ENCODE measurements around the gene HTR3B.

The HTR3B gene

DNA sequence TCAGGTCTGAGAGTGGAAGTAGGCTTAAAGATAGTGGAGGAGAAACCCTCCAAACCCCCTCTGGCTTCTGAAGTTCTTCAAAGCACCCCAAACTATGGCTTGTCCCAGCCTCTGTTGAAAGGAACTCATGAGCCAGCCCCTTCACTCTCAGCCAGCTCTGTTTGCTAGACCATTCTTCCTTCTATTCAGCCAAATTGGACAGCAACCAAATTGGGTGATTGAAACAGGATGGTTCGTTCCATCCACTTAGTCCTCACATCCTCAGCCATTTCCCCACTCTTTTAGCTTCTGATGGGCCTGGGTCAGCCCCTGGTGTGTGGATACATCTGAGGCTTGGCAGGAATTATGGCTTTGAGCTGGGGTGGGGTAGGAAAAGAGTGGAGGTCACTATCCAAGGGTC lies 74.8 kb downstream of the HTR3B start:
- Histone ChIP-seq H3K4me3 (ENCODE audit: low read length) (no peak overlapping the region), H3K9me3 (ENCODE audit: control insufficient read depth, low read length) (no peaks in the 10 kb centered on the region), H3K9ac (ENCODE audit: low read length) (no peak overlapping the region), H3K36me3 (ENCODE audit: control insufficient read depth, insufficient read depth, low read length, severe bottlenecking) (no peaks in the 10 kb centered on the region), H3K27me3 (replicated peaks; ENCODE audit: control insufficient read depth, insufficient read depth, low read length) (peaks cover 89% of the 10 kb centered on the region), H3K4me1 (ENCODE audit: control insufficient read depth, insufficient read depth, low read length) (no peaks in the 10 kb centered on the region)
- DNase-seq (ENCODE audit: low read depth) = no peak

DNA sequence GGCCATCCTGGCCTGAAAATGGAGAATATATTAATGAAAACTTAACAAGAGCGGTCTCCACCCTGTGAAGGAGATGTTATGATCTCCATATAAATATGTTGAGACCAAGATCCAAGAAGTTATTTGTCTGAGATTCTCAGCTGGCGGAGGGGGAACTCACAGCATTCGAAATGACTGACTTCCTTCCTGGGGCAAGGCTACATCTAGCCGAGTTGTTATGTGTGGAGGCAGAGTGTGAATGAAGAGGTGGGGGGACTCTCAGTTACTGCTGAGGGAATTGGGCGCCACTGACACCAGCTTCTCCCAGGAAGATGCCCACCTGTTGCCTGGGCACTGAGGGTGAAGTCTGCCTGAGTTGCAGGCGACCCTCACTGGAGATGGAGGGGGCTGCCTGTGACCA lies 76.2 kb downstream of the HTR3B start:
- Histone ChIP-seq H3K9me3 (ENCODE audit: control insufficient read depth, low read length) (no peaks in the 10 kb centered on the region), H3K27me3 (replicated peaks; ENCODE audit: control insufficient read depth, insufficient read depth, low read length) (peaks cover 86% of the 10 kb centered on the region), H3K36me3 (ENCODE audit: control insufficient read depth, insufficient read depth, low read length, severe bottlenecking) (no peaks in the 10 kb centered on the region), H3K4me1 (ENCODE audit: control insufficient read depth, insufficient read depth, low read length) (no peaks in the 10 kb centered on the region), H3K4me3 (ENCODE audit: low read length) (no peak overlapping the region), H3K9ac (ENCODE audit: low read length) (no peak overlapping the region)
- no peak for DNase-seq (ENCODE audit: low read depth)

DNA sequence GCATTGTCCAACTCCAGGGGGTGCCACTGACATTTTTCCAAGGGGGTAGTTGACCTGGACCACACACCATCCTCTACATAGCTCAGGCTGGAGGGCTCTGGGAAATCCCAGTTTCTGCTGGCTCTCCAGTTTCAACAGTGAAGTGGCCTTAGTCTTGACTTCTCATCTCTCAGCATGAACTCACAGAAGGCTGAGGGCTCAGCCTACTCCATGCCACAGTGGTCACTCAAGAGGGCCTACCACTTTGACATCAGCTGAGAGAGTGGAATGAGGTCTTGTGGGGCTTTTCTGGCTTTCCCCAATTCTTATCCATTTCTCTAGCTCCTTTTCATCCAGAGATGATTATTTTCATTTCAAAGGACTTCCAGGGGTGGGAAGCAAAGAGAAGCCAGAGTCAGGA lies 77.7 kb downstream of the HTR3B start:
- DNase-seq (ENCODE audit: low read depth) = no peak
- Histone ChIP-seq H3K9ac (ENCODE audit: low read length) (no peak overlapping the region), H3K4me3 (ENCODE audit: low read length) (no peak overlapping the region), H3K36me3 (ENCODE audit: control insufficient read depth, insufficient read depth, low read length, severe bottlenecking) (no peaks in the 10 kb centered on the region), H3K9me3 (ENCODE audit: control insufficient read depth, low read length) (no peaks in the 10 kb centered on the region), H3K4me1 (ENCODE audit: control insufficient read depth, insufficient read depth, low read length) (no peaks in the 10 kb centered on the region), H3K27me3 (replicated peaks; ENCODE audit: control insufficient read depth, insufficient read depth, low read length) (peaks cover 86% of the 10 kb centered on the region)

DNA sequence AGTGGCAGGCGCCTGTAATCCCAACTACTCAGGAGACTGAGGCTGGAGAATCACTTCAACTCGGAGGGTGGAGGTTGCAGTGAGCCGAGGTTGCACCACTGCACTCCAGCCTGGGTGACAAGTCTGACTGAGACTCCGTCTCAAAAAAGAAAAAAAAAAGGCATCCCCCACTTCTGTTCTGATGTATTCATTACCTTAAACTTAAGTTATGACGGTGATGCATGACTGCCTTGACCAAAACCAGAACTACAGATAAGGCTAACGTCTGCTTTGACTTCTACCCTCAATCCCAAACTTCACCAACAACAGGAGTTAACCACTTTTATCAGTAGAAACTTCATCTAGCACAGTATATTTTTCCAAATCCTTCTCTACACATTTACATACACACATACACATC lies 80.2 kb downstream of the HTR3B start:
- no peaks in the 10 kb centered on the region for H3K4me1 ChIP-seq (ENCODE audit: control insufficient read depth, insufficient read depth, low read length)
- no peak overlapping the region for H3K4me3 ChIP-seq (ENCODE audit: low read length)
- H3K27me3 ChIP-seq (replicated peaks; ENCODE audit: control insufficient read depth, insufficient read depth, low read length) = peaks cover 71% of the 10 kb centered on the region
- H3K9me3 ChIP-seq (ENCODE audit: control insufficient read depth, low read length) = no peaks in the 10 kb centered on the region
- DNase-seq (ENCODE audit: low read depth) = no peak
- H3K9ac ChIP-seq (ENCODE audit: low read length) = no peak overlapping the region
- H3K36me3 ChIP-seq (ENCODE audit: control insufficient read depth, insufficient read depth, low read length, severe bottlenecking) = no peaks in the 10 kb centered on the region

DNA sequence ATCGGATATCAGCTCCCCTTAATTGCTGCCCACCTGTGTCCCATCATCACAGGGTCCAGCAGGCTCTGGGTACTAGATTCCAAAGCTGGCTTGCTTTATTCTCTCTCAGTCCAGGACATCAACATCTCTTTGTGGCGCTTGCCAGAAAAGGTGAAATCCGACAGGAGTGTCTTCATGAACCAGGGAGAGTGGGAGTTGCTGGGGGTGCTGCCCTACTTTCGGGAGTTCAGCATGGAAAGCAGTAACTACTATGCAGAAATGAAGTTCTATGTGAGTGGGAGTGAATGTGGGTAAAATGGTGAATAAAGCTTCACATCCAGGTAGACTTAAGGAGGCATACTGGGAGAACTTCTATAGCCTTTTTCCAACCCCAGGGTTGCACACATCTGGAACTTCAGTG lies 81.3 kb downstream of the HTR3B start:
- Histone ChIP-seq H3K9ac (ENCODE audit: low read length) (no peak overlapping the region), H3K9me3 (ENCODE audit: control insufficient read depth, low read length) (no peaks in the 10 kb centered on the region), H3K36me3 (ENCODE audit: control insufficient read depth, insufficient read depth, low read length, severe bottlenecking) (no peaks in the 10 kb centered on the region), H3K4me1 (ENCODE audit: control insufficient read depth, insufficient read depth, low read length) (no peaks in the 10 kb centered on the region), H3K4me3 (ENCODE audit: low read length) (no peak overlapping the region), H3K27me3 (replicated peaks; ENCODE audit: control insufficient read depth, insufficient read depth, low read length) (peaks cover 65% of the 10 kb centered on the region)
- no peak for DNase-seq (ENCODE audit: low read depth)

DNA sequence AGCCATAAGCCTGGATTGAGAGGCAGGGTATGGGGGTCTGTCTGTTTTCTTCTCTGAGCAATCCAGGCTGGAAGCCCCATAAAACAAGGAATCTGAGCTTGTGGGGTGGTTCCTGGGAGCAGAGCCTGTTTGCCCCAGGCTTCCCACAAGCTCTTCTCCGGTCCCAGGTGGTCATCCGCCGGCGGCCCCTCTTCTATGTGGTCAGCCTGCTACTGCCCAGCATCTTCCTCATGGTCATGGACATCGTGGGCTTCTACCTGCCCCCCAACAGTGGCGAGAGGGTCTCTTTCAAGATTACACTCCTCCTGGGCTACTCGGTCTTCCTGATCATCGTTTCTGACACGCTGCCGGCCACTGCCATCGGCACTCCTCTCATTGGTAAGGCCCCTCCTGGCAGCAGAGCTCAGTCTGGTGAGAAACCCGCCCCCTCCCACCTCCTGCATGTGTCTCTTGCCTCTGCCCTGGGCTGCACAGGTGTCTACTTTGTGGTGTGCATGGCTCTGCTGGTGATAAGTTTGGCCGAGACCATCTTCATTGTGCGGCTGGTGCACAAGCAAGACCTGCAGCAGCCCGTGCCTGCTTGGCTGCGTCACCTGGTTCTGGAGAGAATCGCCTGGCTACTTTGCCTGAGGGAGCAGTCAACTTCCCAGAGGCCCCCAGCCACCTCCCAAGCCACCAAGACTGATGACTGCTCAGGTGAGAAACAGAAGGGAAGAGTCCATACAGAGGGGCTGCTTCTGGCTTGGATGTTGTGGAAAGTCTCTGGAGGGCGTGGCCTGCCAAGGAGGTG lies 82.0 kb downstream of the HTR3B start:
- Histone ChIP-seq H3K36me3 (ENCODE audit: control insufficient read depth, insufficient read depth, low read length, severe bottlenecking) (no peaks in the 10 kb centered on the region), H3K4me1 (ENCODE audit: control insufficient read depth, insufficient read depth, low read length) (no peaks in the 10 kb centered on the region), H3K4me3 (ENCODE audit: low read length) (no peak overlapping the region), H3K9me3 (ENCODE audit: control insufficient read depth, low read length) (no peaks in the 10 kb centered on the region), H3K27me3 (replicated peaks; ENCODE audit: control insufficient read depth, insufficient read depth, low read length) (peaks cover 60% of the 10 kb centered on the region), H3K9ac (ENCODE audit: low read length) (no peak overlapping the region)
- DNase-seq (ENCODE audit: low read depth) = no peak

DNA sequence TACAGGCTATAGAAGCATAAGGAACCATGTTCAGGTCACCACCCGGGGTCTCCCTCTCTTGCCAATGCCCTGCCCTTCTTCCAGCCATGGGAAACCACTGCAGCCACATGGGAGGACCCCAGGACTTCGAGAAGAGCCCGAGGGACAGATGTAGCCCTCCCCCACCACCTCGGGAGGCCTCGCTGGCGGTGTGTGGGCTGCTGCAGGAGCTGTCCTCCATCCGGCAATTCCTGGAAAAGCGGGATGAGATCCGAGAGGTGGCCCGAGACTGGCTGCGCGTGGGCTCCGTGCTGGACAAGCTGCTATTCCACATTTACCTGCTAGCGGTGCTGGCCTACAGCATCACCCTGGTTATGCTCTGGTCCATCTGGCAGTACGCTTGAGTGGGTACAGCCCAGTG lies 84.8 kb downstream of the HTR3B start:
- no peak for DNase-seq (ENCODE audit: low read depth)
- no peaks in the 10 kb centered on the region for H3K9me3 ChIP-seq (ENCODE audit: control insufficient read depth, low read length)
- H3K4me3 ChIP-seq (ENCODE audit: low read length) = no peak overlapping the region
- no peak overlapping the region for H3K9ac ChIP-seq (ENCODE audit: low read length)
- no peaks in the 10 kb centered on the region for H3K36me3 ChIP-seq (ENCODE audit: control insufficient read depth, insufficient read depth, low read length, severe bottlenecking)
- H3K4me1 ChIP-seq (ENCODE audit: control insufficient read depth, insufficient read depth, low read length) = no peaks in the 10 kb centered on the region
- H3K27me3 ChIP-seq (replicated peaks; ENCODE audit: control insufficient read depth, insufficient read depth, low read length) = peaks cover 60% of the 10 kb centered on the region

DNA sequence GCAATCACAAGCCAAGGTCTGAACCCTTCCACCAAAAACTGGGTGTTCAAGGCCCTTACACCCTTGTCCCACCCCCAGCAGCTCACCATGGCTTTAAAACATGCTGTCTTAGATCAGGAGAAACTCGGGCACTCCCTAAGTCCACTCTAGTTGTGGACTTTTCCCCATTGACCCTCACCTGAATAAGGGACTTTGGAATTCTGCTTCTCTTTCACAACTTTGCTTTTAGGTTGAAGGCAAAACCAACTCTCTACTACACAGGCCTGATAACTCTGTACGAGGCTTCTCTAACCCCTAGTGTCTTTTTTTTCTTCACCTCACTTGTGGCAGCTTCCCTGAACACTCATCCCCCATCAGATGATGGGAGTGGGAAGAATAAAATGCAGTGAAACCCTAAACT lies 85.3 kb downstream of the HTR3B start:
- DNase-seq (ENCODE audit: low read depth) = no peak
- no peaks in the 10 kb centered on the region for H3K36me3 ChIP-seq (ENCODE audit: control insufficient read depth, insufficient read depth, low read length, severe bottlenecking)
- no peaks in the 10 kb centered on the region for H3K4me1 ChIP-seq (ENCODE audit: control insufficient read depth, insufficient read depth, low read length)
- H3K27me3 ChIP-seq (replicated peaks; ENCODE audit: control insufficient read depth, insufficient read depth, low read length) = peaks cover 61% of the 10 kb centered on the region
- H3K9me3 ChIP-seq (ENCODE audit: control insufficient read depth, low read length) = no peaks in the 10 kb centered on the region
- H3K4me3 ChIP-seq (ENCODE audit: low read length) = no peak overlapping the region
- H3K9ac ChIP-seq (ENCODE audit: low read length) = no peak overlapping the region

DNA sequence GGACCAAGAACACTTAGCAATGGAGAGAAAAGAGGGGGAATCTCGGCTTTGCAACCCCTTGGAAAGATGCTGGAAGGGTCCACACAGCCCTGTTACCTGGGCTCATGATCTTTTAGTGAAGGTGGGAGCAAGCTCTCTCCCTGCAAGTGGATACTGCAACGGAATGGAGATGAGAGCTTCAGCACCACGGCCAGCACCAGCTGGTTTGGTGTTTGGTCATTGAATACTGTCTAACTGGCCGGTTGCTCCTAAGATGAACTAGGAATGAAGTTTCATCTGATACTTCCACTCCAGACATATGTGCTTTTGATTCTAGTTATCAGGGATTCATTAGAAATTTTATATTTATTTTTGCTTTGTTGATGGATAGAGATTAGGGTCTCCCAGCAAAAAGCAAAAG lies 86.6 kb downstream of the HTR3B start:
- H3K4me1 ChIP-seq (ENCODE audit: control insufficient read depth, insufficient read depth, low read length) = no peaks in the 10 kb centered on the region
- peak; percentile 57 for DNase-seq (ENCODE audit: low read depth)
- H3K9me3 ChIP-seq (ENCODE audit: control insufficient read depth, low read length) = no peaks in the 10 kb centered on the region
- no peak overlapping the region for H3K4me3 ChIP-seq (ENCODE audit: low read length)
- H3K27me3 ChIP-seq (replicated peaks; ENCODE audit: control insufficient read depth, insufficient read depth, low read length) = peaks cover 65% of the 10 kb centered on the region
- no peaks in the 10 kb centered on the region for H3K36me3 ChIP-seq (ENCODE audit: control insufficient read depth, insufficient read depth, low read length, severe bottlenecking)
- H3K9ac ChIP-seq (ENCODE audit: low read length) = no peak overlapping the region

DNA sequence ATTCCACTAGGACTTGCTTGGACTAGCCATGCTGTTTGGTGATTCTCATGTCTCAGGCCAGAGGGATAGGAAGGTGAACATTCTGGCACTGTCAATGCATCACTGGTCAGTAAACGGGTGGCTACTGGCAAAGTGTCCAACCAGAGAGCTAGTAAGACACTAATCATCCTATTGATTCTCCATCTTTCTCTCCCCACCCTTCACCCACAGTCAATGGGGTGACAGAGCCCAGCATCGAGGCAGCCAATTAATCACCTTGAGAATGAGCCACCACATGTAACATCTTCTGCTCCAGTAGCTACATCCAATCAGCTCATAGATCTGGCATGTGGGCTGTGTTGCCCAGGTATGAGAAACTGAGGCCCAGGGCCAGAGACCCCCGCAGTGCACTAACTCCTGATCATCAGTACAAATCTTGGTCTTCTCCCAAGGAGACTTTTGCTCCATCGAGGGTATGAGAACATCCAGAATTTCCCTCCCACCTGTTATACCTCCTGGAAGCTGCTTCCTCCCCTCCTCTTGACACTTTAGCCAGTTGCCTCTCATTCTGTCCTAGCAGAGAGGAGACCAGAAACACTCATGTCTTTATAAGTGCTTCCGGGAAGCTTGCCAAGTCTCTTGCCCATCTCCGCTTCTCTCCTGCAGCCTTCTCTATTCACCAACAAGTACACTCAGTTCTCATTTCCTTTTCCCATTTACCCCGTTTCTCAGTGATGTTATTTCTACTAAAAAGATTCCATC lies 87.3 kb downstream of the HTR3B start:
- H3K9me3 ChIP-seq (ENCODE audit: control insufficient read depth, low read length) = no peaks in the 10 kb centered on the region
- no peaks in the 10 kb centered on the region for H3K4me1 ChIP-seq (ENCODE audit: control insufficient read depth, insufficient read depth, low read length)
- H3K36me3 ChIP-seq (ENCODE audit: control insufficient read depth, insufficient read depth, low read length, severe bottlenecking) = no peaks in the 10 kb centered on the region
- H3K4me3 ChIP-seq (ENCODE audit: low read length) = no peak overlapping the region
- no peak overlapping the region for H3K9ac ChIP-seq (ENCODE audit: low read length)
- peaks cover 65% of the 10 kb centered on the region for H3K27me3 ChIP-seq (replicated peaks; ENCODE audit: control insufficient read depth, insufficient read depth, low read length)
- DNase-seq (ENCODE audit: low read depth) = no peak

DNA sequence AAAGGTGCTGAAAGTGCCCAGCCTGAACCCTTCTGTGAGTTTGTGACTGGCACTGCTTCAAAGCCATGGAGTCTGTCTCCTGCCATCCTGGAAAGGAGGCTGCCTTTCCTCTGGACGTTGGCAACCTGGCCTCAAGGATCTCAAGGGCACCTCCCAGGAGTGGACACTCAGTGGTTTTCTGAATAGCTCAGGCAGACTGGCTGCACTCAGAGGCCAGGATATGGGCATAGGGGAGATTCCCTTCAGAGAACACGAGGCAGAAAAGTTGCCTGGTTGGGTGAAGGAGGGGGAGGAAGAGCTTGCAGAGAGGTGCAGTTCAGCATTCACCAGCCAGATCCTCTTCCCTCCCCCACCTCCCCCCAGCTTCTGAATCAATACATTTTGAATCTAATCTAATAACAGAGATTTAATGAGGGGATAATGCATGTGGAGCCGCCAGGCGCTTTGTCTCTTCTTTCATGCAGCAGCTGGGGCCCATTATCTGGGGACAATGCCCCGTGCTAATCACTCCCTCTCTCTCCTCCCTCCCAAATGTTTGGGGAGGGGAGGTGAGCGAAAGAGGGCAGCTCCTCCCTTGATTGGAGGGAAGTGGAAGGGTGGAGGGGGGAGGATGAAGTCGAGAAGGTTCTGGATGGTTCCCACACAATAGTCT lies 88.0 kb downstream of the HTR3B start:
- DNase-seq (ENCODE audit: low read depth) = no peak
- no peaks in the 10 kb centered on the region for H3K4me1 ChIP-seq (ENCODE audit: control insufficient read depth, insufficient read depth, low read length)
- H3K27me3 ChIP-seq (replicated peaks; ENCODE audit: control insufficient read depth, insufficient read depth, low read length) = peaks cover 66% of the 10 kb centered on the region
- H3K9ac ChIP-seq (ENCODE audit: low read length) = no peak overlapping the region
- no peaks in the 10 kb centered on the region for H3K36me3 ChIP-seq (ENCODE audit: control insufficient read depth, insufficient read depth, low read length, severe bottlenecking)
- H3K4me3 ChIP-seq (ENCODE audit: low read length) = no peak overlapping the region
- H3K9me3 ChIP-seq (ENCODE audit: control insufficient read depth, low read length) = no peaks in the 10 kb centered on the region
